NOMO-1 treated with dmso at 0.1 percent for 144 hours (cell line): Measurements from ENCODE around the gene SUN5.

Source experiments
- DNase-seq: peaks from one replicate; lab custom pipeline; 2025; ENCODE audit not compliant: unreplicated experiment; lab: John Stamatoyannopoulos, UW

SUN5 gene

GRCh38 chr20:32995802-32996201, 8.4 kb downstream of the SUN5 start:
- no peak for DNase-seq

DNA sequence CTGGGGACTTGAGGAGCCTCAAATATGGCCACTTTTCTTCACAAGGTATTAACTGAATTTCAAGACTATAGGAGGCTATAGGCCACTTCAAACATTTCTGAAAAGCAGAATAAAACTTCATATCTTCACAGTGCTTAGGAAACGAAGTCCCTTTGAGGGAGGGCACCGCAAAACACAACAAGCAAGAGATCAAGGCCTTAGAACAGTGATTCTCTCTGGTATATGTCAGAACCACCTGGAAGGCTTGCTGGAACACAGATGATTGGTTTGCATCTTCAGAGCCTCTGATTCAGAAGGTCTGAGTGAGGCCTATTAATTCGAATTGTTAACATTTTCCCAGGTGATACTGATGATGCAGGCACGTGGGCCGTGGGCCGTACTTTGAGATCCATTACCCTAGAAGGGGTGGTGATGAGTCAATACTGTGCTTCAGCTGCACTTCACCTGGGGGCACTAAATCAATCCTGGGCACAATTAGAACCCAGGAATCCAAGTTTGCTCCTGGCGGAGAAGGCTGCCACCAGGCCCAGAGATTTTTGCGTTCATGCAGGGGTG, 10.7 kb downstream of the SUN5 start:
- no peak for DNase-seq

- DNase-seq, result no peak
Measured at GRCh38 chr20:32991792-32992641, 12.2 kb downstream of the SUN5 start.

DNA sequence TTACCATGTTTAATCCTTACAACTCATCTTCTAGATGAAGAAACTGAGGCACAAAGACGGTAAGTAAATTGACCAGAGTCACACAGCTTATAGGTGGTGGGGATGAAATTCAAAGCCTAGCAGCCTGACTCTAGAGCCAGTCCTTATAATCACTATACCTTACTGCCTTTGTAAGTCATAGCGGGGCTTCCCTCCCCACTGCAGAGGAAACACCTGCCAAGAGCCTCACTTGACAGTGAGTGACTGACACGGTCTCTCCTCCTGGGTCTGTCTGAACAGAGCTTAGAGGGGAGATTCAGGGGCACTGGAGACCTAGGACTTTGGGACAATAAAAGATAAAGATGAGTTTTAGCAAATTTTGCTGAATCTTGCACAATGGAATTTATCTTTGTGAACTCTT, 12.8 kb downstream of the SUN5 start:
- no peak for DNase-seq

DNA sequence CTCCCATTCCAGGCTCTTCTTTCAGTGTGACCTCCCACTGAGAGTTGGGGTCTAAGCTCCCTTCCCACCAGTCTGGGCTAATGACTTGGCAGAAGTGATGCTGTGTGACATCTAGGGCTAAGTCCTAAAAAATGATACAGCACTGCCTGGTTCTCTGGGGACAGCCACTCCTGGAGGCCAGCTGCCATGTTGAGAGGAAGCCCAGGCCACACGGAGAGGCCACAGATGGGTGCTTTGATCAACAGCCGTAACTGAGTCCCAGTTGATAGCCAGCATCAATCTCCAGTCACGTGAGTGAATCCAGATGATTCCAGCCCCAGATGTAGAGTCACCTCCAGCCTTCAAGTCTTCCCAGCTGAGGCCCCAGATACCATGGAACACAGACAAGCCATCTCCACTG, 13.8 kb downstream of the SUN5 start:
- no peak for DNase-seq

- no peak for DNase-seq
Measured at GRCh38 chr20:32989507-32990283, 14.5 kb downstream of the SUN5 start.

DNA sequence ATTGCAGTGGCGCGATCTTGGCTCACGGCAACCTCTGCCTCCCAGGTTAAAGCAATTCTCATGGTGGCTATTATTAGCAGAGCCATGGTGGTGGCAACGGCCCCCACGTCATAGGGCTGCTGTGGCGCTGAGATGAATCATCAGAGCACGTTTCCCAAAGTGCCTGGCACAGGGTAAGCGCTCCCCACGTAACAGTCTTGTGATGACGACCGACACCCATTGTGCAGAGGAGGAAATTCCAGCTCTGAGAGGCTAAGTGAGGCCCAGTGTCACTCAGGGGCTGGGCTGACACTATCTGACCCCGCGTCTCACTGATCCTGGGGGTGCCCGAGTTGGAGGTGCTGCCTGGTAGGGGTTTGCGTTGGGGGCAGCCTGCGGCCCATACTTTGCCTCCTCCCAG, 16.2 kb downstream of the SUN5 start:
- DNase-seq, result no peak

DNA sequence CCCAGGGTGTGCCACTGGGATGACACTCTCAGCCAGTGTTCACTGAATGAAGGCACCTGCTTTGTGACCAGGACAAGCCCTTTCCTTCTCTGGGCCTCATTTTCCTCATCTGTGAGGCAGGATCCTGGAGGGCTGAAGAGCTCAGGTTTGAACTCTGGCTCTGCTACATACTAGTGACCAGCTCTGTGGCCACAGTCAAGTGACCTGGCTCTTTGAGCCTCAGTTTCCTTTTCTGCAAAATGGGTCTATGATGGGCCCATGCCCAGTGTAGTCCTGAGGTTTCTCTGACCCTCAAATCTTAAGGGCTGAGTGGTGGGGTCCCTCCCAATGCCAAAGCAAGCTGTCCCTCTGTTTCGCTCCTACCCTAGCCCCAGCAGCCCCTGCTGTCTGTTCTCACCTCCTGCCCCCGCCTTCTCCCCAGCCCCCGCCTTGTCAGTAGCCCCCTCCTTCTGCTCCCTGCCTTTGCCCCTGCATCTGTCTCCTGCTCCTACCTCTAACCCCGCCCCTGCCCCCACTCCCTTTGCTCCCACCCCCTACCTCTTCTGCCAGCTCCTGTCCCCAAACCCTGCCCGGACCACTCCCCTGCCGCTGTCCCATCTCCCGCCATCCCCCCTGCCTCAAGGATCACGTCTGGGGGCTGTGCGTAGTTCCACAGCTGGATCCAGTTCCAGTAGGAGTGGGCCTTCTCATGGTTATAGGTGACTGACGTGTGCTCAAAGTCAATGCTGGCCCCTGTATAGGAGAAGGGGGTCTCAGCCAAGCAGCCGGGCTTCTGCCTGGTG, 17.0 kb downstream of the SUN5 start:
- no peak for DNase-seq

- no peak for DNase-seq
Measured at GRCh38 chr20:32986331-32986966, 17.8 kb downstream of the SUN5 start.

DNA sequence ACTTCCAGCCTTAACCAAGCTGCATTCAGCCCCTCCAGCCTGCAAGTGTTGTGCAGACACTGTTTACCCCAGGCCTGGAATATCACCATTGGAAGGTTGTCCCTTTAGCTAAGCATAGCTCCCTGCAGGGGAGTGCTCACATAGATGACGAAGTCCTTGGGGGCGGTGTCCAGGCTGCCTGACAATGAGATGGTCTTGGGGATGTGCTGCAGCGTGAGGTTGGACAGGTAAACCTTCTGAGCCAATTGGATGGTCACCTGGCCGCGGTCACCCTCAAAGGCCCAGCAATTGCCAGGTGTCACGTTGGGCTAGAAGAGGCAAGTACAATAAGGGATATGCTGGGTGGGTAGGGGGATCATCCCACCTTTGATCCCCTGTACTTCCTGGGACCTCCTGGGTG, 18.6 kb downstream of the SUN5 start:
- no peak for DNase-seq

DNA sequence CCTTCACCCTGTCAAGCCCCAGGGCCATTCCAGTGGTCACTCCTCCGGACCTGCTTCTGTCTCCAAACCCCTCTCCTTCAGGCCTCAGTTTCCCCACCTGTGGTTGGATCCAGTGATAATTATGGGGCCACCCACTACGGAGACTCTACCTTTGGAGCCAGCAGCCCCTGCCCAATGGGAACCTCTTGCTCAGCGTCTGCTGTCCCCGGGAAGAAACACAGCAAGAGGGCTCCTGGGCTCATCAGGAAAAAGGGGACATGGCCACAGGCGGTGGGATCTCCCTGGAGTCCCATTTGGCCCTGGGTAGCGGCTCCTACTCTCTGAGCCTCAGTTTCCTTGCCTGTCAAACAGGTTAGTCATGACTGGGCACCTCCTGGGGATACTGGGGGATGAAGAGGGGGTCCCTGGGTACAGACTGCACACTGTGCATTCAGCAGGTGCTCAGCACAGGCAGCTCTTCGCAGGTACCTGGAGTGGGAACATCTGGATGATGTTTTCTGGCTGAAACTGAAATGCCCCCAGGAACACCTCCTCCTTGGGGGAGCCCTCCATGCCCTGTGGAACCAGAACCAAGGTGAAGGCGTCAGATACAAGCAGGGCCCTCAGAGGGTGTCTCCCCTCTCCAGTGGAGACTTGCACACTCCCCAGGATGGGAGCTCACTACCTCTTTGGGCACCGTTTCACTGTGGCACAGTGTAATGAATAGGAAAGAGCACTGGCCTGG, 19.4 kb downstream of the SUN5 start:
- no peak for DNase-seq

GRCh38 chr20:32984196-32984595, 20.0 kb downstream of the SUN5 start:
- no peak for DNase-seq

DNA sequence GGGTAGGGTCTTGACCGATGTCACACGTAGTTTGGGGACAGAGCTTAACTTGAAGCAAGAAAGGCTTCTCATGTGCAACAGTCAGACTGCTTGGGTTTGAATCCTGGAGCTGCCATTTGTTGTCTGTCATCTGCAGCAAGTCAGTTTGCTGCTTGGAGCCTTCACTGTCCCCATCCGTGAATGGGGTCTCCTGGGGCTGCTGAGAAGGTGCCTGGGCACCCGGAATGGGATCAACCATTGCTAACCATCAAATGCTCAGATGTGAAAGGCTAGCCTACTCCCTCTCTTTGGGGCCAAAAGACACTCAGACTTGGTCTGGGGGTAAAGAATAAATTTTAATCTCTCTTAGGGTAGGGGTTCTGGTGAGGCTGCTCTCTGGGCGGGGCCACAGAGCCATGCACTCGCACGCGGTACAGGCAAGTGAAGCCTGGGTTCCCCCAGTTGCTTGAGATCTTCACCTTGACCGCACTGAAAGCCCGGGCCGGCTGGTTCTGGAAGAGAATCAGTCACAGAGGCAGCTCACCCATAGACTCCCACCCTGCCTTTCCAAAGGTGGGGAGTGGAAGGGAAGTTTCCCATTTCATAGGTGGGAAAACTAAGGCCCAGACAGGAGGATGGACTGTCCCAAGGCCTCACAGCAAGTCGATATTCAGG, 20.6 kb downstream of the SUN5 start:
- DNase-seq, result no peak

DNA sequence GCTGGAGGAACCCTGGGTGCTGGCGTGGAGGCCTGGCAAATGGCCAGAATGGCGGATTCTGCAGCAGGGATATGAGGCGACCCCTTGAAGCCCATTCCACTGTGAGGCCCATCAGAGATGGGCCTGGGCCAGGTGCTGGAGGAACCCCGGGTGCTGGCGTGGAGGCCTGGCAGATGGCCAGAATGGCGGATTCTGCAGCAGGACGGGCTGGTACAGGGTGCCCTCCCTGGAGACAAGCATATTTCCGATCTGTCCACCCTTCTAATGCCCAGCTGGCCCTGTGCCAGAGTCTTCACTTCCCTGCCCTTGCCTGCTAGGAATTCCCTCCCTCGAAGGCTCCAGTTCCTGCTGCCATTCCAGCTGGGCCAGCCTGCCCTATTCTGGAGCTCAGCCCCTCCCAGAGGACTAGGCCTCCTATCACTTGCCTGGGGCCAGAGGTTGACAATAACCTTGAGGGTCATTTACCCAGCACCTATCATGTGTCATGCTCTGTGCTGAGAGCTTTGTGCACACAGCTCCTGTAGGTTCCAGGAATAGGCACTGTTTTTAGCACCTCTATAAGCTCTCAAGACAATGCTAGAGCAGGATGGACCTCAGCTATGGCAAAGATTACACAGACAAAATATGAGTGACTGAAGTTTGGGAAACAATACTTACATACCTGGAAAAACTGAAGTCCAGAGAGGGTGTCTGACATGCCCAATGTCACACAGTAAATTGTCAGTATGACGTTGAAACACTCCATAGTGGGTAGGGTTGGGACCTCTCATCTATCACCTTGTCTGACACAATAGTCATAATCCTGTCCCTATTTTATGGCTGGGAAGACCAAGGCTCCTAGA, 21.4 kb downstream of the SUN5 start:
- DNase-seq, result no peak

GRCh38 chr20:32980990-32981389, 23.2 kb downstream of the SUN5 start:
- DNase-seq, result no peak

DNA sequence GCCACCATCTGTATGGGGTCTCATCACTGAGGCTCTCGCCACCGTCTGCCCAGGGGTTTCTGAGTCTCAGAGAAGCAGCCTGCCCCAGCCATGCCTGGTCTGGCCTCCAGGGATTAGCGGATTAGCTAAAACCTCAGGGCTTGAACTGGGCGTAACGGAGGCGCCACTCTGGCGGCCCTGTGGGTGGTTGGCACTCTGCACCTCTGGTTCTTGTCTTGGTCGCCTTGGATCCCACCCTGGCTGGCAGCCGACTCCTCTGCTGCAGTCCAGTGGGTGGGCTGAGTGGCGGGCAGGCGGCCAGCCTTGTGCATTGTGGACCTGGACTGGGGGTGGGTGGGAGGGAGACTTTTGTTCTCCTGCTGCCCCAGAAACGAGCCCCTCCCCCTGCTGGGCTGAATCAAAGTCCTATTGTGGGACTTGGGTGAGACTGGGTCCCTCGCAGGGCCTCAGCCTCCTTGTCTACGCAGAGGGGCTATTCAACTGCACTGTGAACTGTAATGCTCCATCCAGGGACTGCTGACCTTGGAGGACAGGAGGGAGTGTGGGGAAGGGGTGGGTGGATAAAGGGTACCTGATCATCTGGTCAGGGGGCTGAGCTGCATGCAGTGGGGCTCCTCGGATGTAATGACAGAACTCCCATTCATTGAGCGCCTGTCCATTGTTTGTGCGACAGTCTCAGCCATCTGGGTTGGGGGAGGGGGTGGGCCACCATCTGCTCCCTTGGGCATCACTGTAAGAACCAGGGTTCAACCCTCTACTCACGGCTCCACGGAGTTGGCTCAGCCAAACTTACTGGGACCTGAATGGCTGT, 23.9 kb downstream of the SUN5 start:
- DNase-seq, result no peak

DNA sequence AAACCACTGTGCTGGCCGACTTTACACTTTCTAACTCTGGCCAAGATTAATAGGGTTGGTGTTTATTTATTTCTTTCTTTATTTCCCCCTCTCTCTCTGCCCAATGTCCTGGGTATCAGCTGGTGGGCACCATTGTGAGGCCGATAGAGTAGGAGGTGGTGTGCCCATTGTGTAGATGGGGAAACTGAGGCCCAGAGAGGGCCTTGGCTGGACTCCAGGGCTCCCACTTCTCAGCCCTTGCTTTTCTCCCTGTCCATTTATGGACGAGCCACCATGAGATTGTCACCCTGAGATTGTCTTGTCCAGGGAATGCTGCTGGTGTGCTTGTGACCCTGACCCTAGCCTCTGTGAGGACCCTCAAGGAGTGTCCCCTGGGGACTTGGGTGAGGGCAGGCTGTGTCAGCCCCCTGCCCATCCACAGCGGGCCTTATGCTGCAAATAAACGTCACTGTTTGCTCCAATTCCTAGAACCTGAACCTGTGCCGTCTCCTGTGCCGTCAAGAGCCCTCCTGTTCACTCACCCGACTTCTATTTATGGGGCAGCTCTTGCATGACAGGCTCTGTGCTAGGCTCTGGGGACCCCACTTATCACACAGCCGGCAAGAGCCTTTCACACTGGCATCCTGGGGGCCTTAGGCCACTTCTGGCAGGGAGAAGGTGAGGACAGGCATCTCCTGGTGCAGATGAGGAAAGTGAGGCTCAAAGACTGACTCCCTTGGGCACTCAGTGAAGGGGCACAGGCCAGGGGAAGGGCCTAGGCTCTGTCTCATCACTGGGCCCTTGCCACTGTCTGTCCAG, 24.8 kb downstream of the SUN5 start:
- no peak for DNase-seq
